Right lobe of liver (tissue), 4 donors: Measurements from ENCODE around the gene MAT2A.

Experiments used
- CTCF ChIP-seq, 4 donors: fragments of 200-600 bp in 3 of 4; fragments of 450-650 bp in 1 of 4; IDR thresholded peaks; one replicate each; pipeline versions ENCODE4 v1.5.1 to v1.8.0; 2016 to 2022; ENCODE audit warnings: antibody characterized with exemption in 4 of 4, mild to moderate bottlenecking in 2 of 4
- POLR2A ChIP-seq: fragments of 450-650 bp; IDR thresholded peaks from one replicate; pipeline ENCODE4 v1.6.1; 2017; ENCODE audit warnings: antibody characterized with exemption, mild to moderate bottlenecking
- donor health status: DM: no; HTN: no; CAD: no.
- donor health status: DM: no; HTN: no; CAD: no.
- donor health status: DM: no; HTN: yes; CAD: no.

- TF ChIP-seq CTCF (IDR thresholded peaks at IDR 0.05): no peak
- TF ChIP-seq POLR2A: no peak
These were observed 33.3 kb upstream of the MAT2A start for GRCh38 chr2:85505551-85506238.
